ENCODE results near the gene WNT6.
A peak's percentile ranks its signal among the peaks of the same experiment; 100 is the strongest.

WNT6 gene

DNA sequence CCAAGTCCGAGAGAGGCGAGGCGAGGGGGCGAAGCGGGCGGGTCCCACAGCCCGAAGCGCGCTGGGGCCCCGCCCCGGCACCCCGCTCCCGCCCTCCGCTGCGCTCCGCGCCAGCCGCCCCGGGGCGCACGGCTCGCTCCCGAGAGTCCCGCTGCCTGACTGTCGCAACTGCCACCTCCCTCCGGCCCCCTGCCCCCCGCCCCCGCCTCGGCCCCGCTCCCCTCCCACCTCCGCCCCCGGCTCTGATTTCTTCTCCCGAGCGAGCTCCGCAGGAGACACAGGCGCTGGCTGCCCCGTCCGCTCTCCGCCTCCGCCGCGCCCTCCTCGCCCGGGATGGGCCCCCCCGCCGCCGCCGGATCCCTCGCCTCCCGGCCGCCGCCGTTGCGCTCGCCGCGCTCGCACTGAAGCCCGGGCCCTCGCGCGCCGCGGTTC is at the start of gene WNT6:
WNT6 (plus strand) TSS at position 250 of the 432 bp plus-strand sequence. CDS start 233 bp downstream, outside the sequence.
- TF ChIP-seq, protein P1, sequence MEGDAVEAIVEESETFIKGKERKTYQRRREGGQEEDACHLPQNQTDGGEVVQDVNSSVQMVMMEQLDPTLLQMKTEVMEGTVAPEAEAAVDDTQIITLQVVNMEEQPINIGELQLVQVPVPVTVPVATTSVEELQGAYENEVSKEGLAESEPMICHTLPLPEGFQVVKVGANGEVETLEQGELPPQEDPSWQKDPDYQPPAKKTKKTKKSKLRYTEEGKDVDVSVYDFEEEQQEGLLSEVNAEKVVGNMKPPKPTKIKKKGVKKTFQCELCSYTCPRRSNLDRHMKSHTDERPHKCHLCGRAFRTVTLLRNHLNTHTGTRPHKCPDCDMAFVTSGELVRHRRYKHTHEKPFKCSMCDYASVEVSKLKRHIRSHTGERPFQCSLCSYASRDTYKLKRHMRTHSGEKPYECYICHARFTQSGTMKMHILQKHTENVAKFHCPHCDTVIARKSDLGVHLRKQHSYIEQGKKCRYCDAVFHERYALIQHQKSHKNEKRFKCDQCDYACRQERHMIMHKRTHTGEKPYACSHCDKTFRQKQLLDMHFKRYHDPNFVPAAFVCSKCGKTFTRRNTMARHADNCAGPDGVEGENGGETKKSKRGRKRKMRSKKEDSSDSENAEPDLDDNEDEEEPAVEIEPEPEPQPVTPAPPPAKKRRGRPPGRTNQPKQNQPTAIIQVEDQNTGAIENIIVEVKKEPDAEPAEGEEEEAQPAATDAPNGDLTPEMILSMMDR (IDR thresholded peaks at IDR 0.05; ENCODE audit: low read depth, low read length), result no peak
- H3K4me3 ChIP-seq (replicated peaks in 1 of 2; ENCODE audit: low read depth in 2 of 2, low read length in 2 of 2), result no peak within 1 kb of the TSS
- no peak for DNase-seq (ENCODE audit: low read depth in 2 of 2)

DNA sequence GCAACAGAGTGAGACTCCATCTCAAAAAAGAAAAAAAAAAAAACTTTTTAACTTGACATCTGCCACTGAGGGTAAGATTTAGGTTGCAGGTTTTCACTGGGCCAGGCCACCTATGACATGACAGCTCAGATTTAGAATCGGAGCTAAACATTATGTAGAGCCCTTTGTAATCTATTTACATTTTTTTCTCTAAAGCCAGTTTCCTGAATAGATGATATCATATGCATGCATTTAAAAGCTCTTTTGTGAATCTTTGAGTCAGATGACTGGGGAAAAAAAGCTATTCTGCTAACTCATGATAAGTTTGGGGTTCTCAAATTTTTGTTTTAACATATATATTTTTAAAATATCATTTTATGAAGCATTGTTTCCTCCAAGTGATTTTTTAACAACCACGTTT is 49.3 kb upstream of the WNT6 start:
- TF ChIP-seq, protein P1 (IDR thresholded peaks at IDR 0.05; ENCODE audit: low read depth, low read length), result no peak
- no peak for DNase-seq (ENCODE audit: low read depth in 2 of 2)
- no peak overlapping the region for H3K4me3 ChIP-seq (replicated peaks in 1 of 2; ENCODE audit: low read depth in 2 of 2, low read length in 2 of 2)

DNA sequence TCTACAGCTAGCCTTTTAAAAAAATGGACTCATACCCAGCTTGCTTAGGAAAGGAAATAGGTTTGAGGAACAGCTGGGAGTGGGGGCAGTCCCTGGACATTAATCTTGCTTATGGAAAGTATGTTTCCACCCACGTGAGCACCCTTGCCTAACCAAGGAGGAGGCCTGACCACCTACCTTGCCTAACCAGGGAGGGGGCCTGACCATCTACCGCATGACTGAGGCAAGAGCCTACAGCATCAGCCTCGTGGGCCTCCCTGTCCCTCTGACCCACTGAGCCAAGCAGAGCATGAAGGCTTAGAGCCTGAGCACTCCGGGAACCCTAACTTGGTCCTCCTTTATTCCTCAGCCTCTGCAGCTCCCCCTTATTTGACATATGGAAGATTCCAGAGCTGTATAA is 48.2 kb upstream of the WNT6 start:
- peak in 1 of 2 donors; percentile 40 for DNase-seq (ENCODE audit: low read depth in 2 of 2)
- no peak overlapping the region for H3K4me3 ChIP-seq (replicated peaks in 1 of 2; ENCODE audit: low read depth in 2 of 2, low read length in 2 of 2)
- TF ChIP-seq, protein P1 (IDR thresholded peaks at IDR 0.05; ENCODE audit: low read depth, low read length), result no peak

DNA sequence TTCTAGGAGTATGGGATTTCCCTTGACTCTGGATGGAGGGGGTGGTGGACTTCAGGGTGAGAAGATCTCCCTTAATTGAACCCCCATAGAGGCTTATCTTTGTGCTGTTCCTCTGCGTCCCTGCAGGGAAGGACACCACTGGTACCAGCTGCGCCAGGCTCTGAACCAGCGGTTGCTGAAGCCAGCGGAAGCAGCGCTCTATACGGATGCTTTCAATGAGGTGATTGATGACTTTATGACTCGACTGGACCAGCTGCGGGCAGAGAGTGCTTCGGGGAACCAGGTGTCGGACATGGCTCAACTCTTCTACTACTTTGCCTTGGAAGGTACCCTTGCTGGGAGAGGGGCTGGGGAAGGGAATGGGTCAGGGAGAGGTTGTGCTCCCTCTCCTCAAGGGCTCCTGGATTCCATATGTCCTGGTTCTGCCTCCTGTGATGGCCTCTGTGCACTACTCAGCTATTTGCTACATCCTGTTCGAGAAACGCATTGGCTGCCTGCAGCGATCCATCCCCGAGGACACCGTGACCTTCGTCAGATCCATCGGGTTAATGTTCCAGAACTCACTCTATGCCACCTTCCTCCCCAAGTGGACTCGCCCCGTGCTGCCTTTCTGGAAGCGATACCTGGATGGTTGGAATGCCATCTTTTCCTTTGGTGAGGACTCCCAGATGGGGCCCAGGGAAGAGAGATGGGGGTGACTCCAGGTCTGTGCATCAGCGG is 47.3 kb upstream of the WNT6 start:
- no peak overlapping the region for H3K4me3 ChIP-seq (replicated peaks in 1 of 2; ENCODE audit: low read depth in 2 of 2, low read length in 2 of 2)
- TF ChIP-seq, protein P1 (IDR thresholded peaks at IDR 0.05; ENCODE audit: low read depth, low read length), result no peak
- DNase-seq (ENCODE audit: low read depth in 2 of 2), result no peak

DNA sequence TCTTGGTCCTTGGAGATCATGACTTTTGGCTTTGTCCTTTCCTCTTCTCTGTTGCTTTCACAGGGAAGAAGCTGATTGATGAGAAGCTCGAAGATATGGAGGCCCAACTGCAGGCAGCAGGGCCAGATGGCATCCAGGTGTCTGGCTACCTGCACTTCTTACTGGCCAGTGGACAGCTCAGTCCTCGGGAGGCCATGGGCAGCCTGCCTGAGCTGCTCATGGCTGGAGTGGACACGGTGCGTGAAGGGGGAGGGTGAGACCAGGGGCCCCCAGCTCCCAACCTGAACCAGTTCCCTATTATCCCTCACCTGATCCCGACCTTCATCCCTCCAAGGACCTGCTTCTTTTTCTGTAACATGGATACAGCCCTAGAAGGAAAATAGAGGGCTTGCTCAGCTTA is 46.7 kb upstream of the WNT6 start:
- H3K4me3 ChIP-seq (replicated peaks in 1 of 2; ENCODE audit: low read depth in 2 of 2, low read length in 2 of 2), result no peak overlapping the region
- no peak for DNase-seq (ENCODE audit: low read depth in 2 of 2)
- TF ChIP-seq, protein P1 (IDR thresholded peaks at IDR 0.05; ENCODE audit: low read depth, low read length), result no peak

DNA sequence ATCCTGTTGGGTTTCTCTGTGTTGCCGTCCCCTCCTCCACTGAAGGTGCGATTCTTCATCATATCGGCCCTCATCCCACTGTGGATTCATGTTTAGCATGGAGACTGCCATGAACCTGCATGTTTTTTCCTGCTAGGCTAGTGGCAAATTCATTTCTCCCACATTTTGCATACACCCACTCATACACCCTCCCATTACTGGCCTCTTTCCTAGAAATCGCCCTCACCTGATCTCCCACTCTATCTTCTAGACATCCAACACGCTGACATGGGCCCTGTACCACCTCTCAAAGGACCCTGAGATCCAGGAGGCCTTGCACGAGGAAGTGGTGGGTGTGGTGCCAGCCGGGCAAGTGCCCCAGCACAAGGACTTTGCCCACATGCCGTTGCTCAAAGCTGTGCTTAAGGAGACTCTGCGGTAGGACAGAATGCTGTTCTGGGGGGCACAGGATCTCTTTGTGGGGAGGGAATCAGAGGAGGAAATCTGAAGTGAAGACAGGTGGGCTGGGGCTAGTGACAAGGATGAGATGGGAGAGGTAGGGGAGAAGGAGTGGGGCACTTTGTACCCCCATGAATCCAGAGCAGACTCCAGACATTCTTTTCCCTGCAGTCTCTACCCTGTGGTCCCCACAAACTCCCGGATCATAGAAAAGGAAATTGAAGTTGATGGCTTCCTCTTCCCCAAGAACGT is 45.7 kb upstream of the WNT6 start:
- no peak for DNase-seq (ENCODE audit: low read depth in 2 of 2)
- TF ChIP-seq, protein P1 (IDR thresholded peaks at IDR 0.05; ENCODE audit: low read depth, low read length), result no peak
- no peak overlapping the region for H3K4me3 ChIP-seq (replicated peaks in 1 of 2; ENCODE audit: low read depth in 2 of 2, low read length in 2 of 2)

All from cardiac fibroblast (primary cell).